Hepatocyte (in vitro differentiated cells): ENCODE results near the gene NHLH1. TPM values are rescaled to one million over a fixed set of nuclear protein-coding genes. Genes with fewer than 3 reads are reported as not detected.

Experiments used
- DNase-seq: peaks from one replicate; pipeline ENCODE4 v3.0.0-alpha.2; 2016; ENCODE audit warnings: low spot score
- H2AFZ ChIP-seq: fragments of 200-600 bp; sonication (generic); 2 replicates; pipeline ENCODE4 v1.6.0; 2016; ENCODE audit warnings: antibody characterized with exemption, mild to moderate bottlenecking
- H3K27ac ChIP-seq: fragments of 200-600 bp; sonication (generic); 2 replicates; pipeline ENCODE4 v1.5.1; 2016; ENCODE audit warnings: mild to moderate bottlenecking
- H3K27me3 ChIP-seq: fragments of 200-600 bp; sonication (generic); 2 replicates; pipeline ENCODE4 v1.6.1; 2016
- H3K36me3 ChIP-seq: fragments of 200-600 bp; sonication (generic); replicated peaks from 2 replicates; pipeline ENCODE4 v1.5.1; 2016; ENCODE audit warnings: low read depth; ENCODE audit not compliant: insufficient read depth
- H3K4me1 ChIP-seq: fragments of 200-600 bp; sonication (generic); 2 replicates; pipeline ENCODE4 v1.5.1; 2016; ENCODE audit warnings: mild to moderate bottlenecking, moderate library complexity; ENCODE audit not compliant: insufficient read depth
- H3K4me2 ChIP-seq: fragments of 200-600 bp; sonication (generic); 2 replicates; pipeline ENCODE4 v1.6.0; 2016
- H3K4me3 ChIP-seq: fragments of 200-600 bp; sonication (generic); 2 replicates; pipeline ENCODE4 v1.5.1; 2016; ENCODE audit warnings: mild to moderate bottlenecking
- H3K79me2 ChIP-seq: fragments of 200-600 bp; sonication (generic); 2 replicates; pipeline ENCODE4 v1.6.0; 2017; ENCODE audit warnings: mild to moderate bottlenecking
- H3K9me2 ChIP-seq: fragments of 200-600 bp; sonication (generic); replicated peaks from 2 replicates; pipeline ENCODE4 v1.6.0; 2017; ENCODE audit warnings: mild to moderate bottlenecking; ENCODE audit not compliant: insufficient read depth
- H3K9me3 ChIP-seq: fragments of 200-600 bp; sonication (generic); 2 replicates; pipeline ENCODE4 v1.5.1; 2016; ENCODE audit warnings: low read depth, mild to moderate bottlenecking
- H4K20me1 ChIP-seq: fragments of 200-600 bp; sonication (generic); 2 replicates; pipeline ENCODE4 v1.6.0; 2016; ENCODE audit warnings: mild to moderate bottlenecking; ENCODE audit not compliant: insufficient read depth, poor library complexity, severe bottlenecking
- EZH2 ChIP-seq: fragments of 200-600 bp; sonication (generic); IDR thresholded peaks from 2 replicates; pipeline ENCODE4 v1.6.1; 2016; ENCODE audit warnings: antibody characterized with exemption, mild to moderate bottlenecking, borderline replicate concordance
- EZH2phosphoT487 ChIP-seq: fragments of 200-600 bp; sonication (generic); IDR thresholded peaks from one replicate; pipeline ENCODE4 v1.6.1; 2018; ENCODE audit warnings: antibody characterized with exemption, mild to moderate bottlenecking, low read depth, moderate library complexity; ENCODE audit not compliant: unreplicated experiment, severe bottlenecking
- WGBS: methylation state at CpG from one replicate; pipeline ENCODE4 v1.1.6; 2016; ENCODE audit warnings: low lambda C conversion rate; ENCODE audit errors: missing lambda C conversion rate; 5-methylcytosine and 5-hydroxymethylcytosine counted together
- polyA plus RNA-seq: library from polyadenylated mRNA; unstranded; fragments of >200 nt; fragmentation: Nextera tagmentation; extraction: Ambion mirVana; gene quantifications from 2 replicates; pipeline ENCODE4 v1.2.1, GENCODE V29; 2016
- total RNA-seq: library from RNA; depleted of rRNA; stranded (reverse); fragments of >200 nt; gene quantifications from 2 replicates; pipeline ENCODE4 v1.2.3, GENCODE V29; 2014
- TF ChIP-seq, protein P1 (sequence below): fragments of 200-600 bp; sonication (generic); IDR thresholded peaks from 2 replicates; pipeline ENCODE4 v1.5.1; 2016; ENCODE audit warnings: antibody characterized with exemption, mild to moderate bottlenecking; ENCODE audit not compliant: poor library complexity

NHLH1 gene
- total and polyA plus RNA-seq, 2 experiments from 2014 or later: 0.13 TPM; not detected in 1

DNA sequence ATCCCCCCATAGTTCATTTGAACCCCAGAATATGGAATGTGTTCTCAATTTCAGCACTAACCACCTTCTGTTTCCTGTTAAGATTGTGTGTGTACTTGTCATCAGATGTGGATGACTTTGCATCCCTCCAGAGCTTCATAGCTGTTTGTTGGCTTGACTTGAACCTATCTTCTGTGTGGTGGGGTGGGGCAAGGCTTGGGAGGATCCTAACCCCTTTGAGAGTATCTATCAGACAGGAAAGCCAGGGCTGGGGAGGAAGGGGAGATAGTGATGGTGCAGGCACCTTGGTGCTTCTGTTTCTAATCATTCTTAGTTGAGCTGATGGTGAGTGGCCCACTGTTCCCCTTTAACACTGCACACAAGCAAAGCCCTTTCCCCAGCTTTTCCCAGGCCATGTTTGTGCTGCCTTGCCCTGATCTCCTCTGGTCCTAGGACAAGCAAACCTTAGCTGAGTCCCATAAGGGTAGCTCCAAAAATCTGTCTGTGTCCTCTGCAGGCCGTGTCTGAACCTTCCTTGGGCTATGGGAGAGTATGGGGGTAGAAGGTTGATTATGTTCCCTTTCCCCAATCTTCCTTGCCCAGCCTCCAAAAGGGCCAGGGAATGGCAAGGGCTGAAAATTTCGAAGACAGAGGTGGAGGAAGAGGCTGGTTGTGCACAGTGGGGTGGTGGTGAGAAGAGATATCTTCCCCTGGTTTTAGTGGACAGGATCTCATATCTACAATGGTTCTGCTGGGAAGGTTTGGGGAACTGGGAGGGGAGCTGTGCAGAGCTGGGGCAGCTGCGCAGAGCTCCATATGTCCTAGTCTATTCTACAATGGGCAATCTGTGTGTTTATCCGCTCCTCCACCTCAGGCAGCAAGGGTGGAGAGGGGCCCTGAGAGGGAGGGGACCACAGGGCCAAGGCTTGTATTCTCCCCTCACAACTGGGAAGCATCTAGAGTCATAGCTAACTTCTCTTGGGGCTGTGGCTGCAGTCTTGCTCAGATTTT lies 1.4 kb downstream of the NHLH1 start:
- Histone ChIP-seq H3K9me3 (no peaks in the 10 kb centered on the region), H3K27ac (no peak overlapping the region), H3K4me2 (no peak overlapping the region), H3K4me1 (no peaks in the 10 kb centered on the region), H2AFZ (no peak overlapping the region), H3K79me2 (no peaks in the 10 kb centered on the region), H3K27me3 (no peaks in the 10 kb centered on the region), H4K20me1 (no peaks in the 10 kb centered on the region), H3K36me3 (no peaks in the 10 kb centered on the region), H3K4me3 (no peak overlapping the region), H3K9me2 (no peaks in the 10 kb centered on the region)
- DNase-seq: no peak
- TF ChIP-seq, protein P1, sequence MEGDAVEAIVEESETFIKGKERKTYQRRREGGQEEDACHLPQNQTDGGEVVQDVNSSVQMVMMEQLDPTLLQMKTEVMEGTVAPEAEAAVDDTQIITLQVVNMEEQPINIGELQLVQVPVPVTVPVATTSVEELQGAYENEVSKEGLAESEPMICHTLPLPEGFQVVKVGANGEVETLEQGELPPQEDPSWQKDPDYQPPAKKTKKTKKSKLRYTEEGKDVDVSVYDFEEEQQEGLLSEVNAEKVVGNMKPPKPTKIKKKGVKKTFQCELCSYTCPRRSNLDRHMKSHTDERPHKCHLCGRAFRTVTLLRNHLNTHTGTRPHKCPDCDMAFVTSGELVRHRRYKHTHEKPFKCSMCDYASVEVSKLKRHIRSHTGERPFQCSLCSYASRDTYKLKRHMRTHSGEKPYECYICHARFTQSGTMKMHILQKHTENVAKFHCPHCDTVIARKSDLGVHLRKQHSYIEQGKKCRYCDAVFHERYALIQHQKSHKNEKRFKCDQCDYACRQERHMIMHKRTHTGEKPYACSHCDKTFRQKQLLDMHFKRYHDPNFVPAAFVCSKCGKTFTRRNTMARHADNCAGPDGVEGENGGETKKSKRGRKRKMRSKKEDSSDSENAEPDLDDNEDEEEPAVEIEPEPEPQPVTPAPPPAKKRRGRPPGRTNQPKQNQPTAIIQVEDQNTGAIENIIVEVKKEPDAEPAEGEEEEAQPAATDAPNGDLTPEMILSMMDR: no peak
- TF ChIP-seq EZH2 (no peak), EZH2phosphoT487 (no peak)
- WGBS: 93% methylated on average over 4 of the region's 4 CpGs

- 92% methylated on average over 1 of the region's 1 CpG for whole genome bisulfite sequencing
- no peaks in the 10 kb centered on the region for H3K9me2 ChIP-seq
- no peak overlapping the region for H3K27ac ChIP-seq
- no peaks in the 10 kb centered on the region for H4K20me1 ChIP-seq
- H3K27me3 ChIP-seq: no peaks in the 10 kb centered on the region
- DNase-seq: no peak
- H3K4me1 ChIP-seq: no peaks in the 10 kb centered on the region
- TF ChIP-seq EZH2: no peak
- TF ChIP-seq, protein P1: no peak
- no peak for TF ChIP-seq EZH2phosphoT487
- no peaks in the 10 kb centered on the region for H3K79me2 ChIP-seq
- no peak overlapping the region for H3K4me3 ChIP-seq
- no peaks in the 10 kb centered on the region for H3K9me3 ChIP-seq
- H3K4me2 ChIP-seq: no peak overlapping the region
- no peaks in the 10 kb centered on the region for H3K36me3 ChIP-seq
- no peak overlapping the region for H2AFZ ChIP-seq
These were observed 2.2 kb downstream of the NHLH1 start for GRCh38 chr1:160369087-160369486.

DNA sequence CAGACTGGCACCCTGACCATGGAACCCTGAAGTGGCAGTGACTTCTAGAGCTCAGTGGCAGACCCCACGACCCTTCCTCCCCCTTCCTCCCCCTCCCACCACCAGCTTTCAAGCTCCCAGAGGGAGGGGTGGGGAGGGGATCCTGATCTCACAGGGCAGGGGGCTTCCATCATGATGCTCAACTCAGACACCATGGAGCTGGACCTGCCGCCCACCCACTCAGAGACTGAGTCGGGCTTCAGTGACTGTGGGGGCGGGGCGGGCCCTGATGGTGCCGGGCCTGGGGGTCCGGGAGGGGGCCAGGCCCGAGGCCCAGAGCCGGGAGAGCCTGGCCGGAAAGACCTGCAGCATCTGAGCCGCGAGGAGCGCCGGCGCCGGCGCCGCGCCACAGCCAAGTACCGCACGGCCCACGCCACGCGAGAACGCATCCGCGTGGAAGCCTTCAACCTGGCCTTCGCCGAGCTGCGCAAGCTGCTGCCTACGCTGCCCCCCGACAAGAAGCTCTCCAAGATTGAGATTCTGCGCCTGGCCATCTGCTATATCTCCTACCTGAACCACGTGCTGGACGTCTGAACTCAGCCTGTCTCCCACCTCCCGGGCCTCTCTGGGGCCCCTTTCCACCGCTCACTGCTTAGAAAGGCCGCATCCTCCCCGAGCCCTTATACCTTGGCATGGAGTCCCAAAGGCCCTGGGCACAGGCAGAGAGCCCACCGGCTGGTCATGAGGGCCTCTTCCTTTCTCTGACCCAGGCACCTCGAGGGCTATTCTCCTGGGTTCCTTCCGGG lies 3.9 kb downstream of the NHLH1 start:
- H3K79me2 ChIP-seq: no peaks in the 10 kb centered on the region
- WGBS: 90% methylated on average over 21 of the region's 42 CpGs
- no peaks in the 10 kb centered on the region for H3K9me3 ChIP-seq
- H3K4me1 ChIP-seq: no peaks in the 10 kb centered on the region
- H3K4me3 ChIP-seq: no peak overlapping the region
- TF ChIP-seq EZH2: no peak
- no peak for DNase-seq
- H4K20me1 ChIP-seq: no peaks in the 10 kb centered on the region
- no peaks in the 10 kb centered on the region for H3K36me3 ChIP-seq
- no peak overlapping the region for H2AFZ ChIP-seq
- no peaks in the 10 kb centered on the region for H3K9me2 ChIP-seq
- no peak overlapping the region for H3K27ac ChIP-seq
- no peaks in the 10 kb centered on the region for H3K27me3 ChIP-seq
- no peak overlapping the region for H3K4me2 ChIP-seq

- no peaks in the 10 kb centered on the region for H3K4me1 ChIP-seq
- H3K27ac ChIP-seq: no peak overlapping the region
- H2AFZ ChIP-seq: no peak overlapping the region
- no peaks in the 10 kb centered on the region for H4K20me1 ChIP-seq
- no peaks in the 10 kb centered on the region for H3K9me3 ChIP-seq
- TF ChIP-seq, protein P1: no peak
- no peak for TF ChIP-seq EZH2phosphoT487
- no peak for TF ChIP-seq EZH2
- no peaks in the 10 kb centered on the region for H3K36me3 ChIP-seq
- H3K9me2 ChIP-seq: no peaks in the 10 kb centered on the region
- no peaks in the 10 kb centered on the region for H3K27me3 ChIP-seq
- H3K79me2 ChIP-seq: no peaks in the 10 kb centered on the region
- no peak overlapping the region for H3K4me3 ChIP-seq
- no peak overlapping the region for H3K4me2 ChIP-seq
- DNase-seq: no peak
These were observed 4.4 kb downstream of the NHLH1 start for GRCh38 chr1:160371346-160371631.
